ENCODE measurements around the gene BRSK2.

- TF ChIP-seq, protein P1, sequence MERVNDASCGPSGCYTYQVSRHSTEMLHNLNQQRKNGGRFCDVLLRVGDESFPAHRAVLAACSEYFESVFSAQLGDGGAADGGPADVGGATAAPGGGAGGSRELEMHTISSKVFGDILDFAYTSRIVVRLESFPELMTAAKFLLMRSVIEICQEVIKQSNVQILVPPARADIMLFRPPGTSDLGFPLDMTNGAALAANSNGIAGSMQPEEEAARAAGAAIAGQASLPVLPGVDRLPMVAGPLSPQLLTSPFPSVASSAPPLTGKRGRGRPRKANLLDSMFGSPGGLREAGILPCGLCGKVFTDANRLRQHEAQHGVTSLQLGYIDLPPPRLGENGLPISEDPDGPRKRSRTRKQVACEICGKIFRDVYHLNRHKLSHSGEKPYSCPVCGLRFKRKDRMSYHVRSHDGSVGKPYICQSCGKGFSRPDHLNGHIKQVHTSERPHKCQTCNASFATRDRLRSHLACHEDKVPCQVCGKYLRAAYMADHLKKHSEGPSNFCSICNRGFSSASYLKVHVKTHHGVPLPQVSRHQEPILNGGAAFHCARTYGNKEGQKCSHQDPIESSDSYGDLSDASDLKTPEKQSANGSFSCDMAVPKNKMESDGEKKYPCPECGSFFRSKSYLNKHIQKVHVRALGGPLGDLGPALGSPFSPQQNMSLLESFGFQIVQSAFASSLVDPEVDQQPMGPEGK (CRISPR knock-in tag; IDR thresholded peaks at IDR 0.05; ENCODE audit: borderline replicate concordance), result no peak
- TF ChIP-seq ARNTL (CRISPR knock-in tag; IDR thresholded peaks at IDR 0.05; ENCODE audit: borderline replicate concordance, low read depth) (no peak), ZFP3 (CRISPR knock-in tag; IDR thresholded peaks at IDR 0.05) (no peak), ESRRG (CRISPR knock-in tag; IDR thresholded peaks at IDR 0.05) (no peak), POU6F1 (CRISPR knock-in tag; IDR thresholded peaks at IDR 0.05; ENCODE audit: borderline replicate concordance, low read depth) (no peak), RARB (CRISPR knock-in tag; IDR thresholded peaks at IDR 0.05) (no peak)
Observed at GRCh38 chr11:1442163-1442562, 52.4 kb downstream of the BRSK2 start.

All from SK-N-SH treated with all-trans-retinoic acid at 6 μM for 48 hours (cell line).